ENCODE data around the gene ETF1. TPM values are rescaled to one million over a fixed set of nuclear protein-coding genes. Genes with fewer than 3 reads are reported as not detected.

ETF1 gene
- total RNA-seq, 2 experiments from 2014 or later, result 66.7 to 123 TPM

GRCh38 chr5:138502121-138502520, 40.9 kb downstream of the ETF1 start:
- Histone ChIP-seq H3K36me3 (ENCODE audit: insufficient read depth, low read length) (peaks cover 24% of the 10 kb centered on the region), H3K9me3 (ENCODE audit: low read length) (no peaks in the 10 kb centered on the region), H3K4me2 (ENCODE audit: low read length) (no peak overlapping the region), H4K20me1 (ENCODE audit: insufficient read depth, low read length) (no peaks in the 10 kb centered on the region), H2AFZ (ENCODE audit: low read length) (no peak overlapping the region), H3K79me2 (ENCODE audit: insufficient read depth, low read depth, low read length) (no peaks in the 10 kb centered on the region), H3K27ac (ENCODE audit: low read depth, low read length, poor library complexity, severe bottlenecking) (no peak overlapping the region), H3K4me1 (ENCODE audit: insufficient read depth, low read length, poor library complexity, severe bottlenecking) (no peaks in the 10 kb centered on the region), H3K4me3 (ENCODE audit: low read depth, low read length, poor library complexity, severe bottlenecking) (no peak overlapping the region), H3K9me2 (ENCODE audit: insufficient read depth, low read length) (no peaks in the 10 kb centered on the region)
- intact Hi-C loops (cut with micrococcal nuclease; ENCODE audit: unreplicated experiment), result loop anchor here (2.0 kb wide), 1 partner anchor 321 kb away; no protein-coding TSS in a partner anchor
- no peak for TF ChIP-seq EZH2phosphoT487 (IDR thresholded peaks at IDR 0.05; ENCODE audit: borderline replicate concordance, low read depth, low read length)
- TF ChIP-seq CTCF (conservative IDR thresholded peaks at IDR 0.05; ENCODE audit: low read length), result no peak
- no peak for DNase-seq (ENCODE audit: low spot score)
- BruUV-seq (replicated peaks), result no TSS peak
- CTCF ChIA-PET (ENCODE audit: unreplicated experiment), result interaction anchor here (0.6 to 1.9 kb wide), 2 partner anchors 52 to 902 kb away, joined by 3 to 5 read pairs; partner anchors contain the start of gene SPATA24
- POLR2A ChIA-PET, result interaction anchor here (0.9 kb wide), 1 partner anchor 42 kb away, joined by 4 read pairs; no protein-coding TSS in a partner anchor

- Histone ChIP-seq H3K36me3 (ENCODE audit: insufficient read depth, low read length) (no peaks in the 10 kb centered on the region), H3K4me3 (ENCODE audit: low read depth, low read length, poor library complexity, severe bottlenecking) (no peak overlapping the region), H3K4me1 (ENCODE audit: insufficient read depth, low read length, poor library complexity, severe bottlenecking) (peaks cover 6% of the 10 kb centered on the region), H3K9me2 (ENCODE audit: insufficient read depth, low read length) (no peaks in the 10 kb centered on the region), H3K4me2 (ENCODE audit: low read length) (no peak overlapping the region), H3K27ac (ENCODE audit: low read depth, low read length, poor library complexity, severe bottlenecking) (no peak overlapping the region), H4K20me1 (ENCODE audit: insufficient read depth, low read length) (no peaks in the 10 kb centered on the region), H3K9me3 (ENCODE audit: low read length) (no peaks in the 10 kb centered on the region), H3K79me2 (ENCODE audit: insufficient read depth, low read depth, low read length) (no peaks in the 10 kb centered on the region), H2AFZ (ENCODE audit: low read length) (no peak overlapping the region)
- BruUV-seq (replicated peaks), result no TSS peak
- ChIA-PET CTCF (ENCODE audit: unreplicated experiment) (no interaction called here), POLR2A (no interaction called here)
- no peak for TF ChIP-seq CTCF (conservative IDR thresholded peaks at IDR 0.05; ENCODE audit: low read length)
- no peak for TF ChIP-seq EZH2phosphoT487 (IDR thresholded peaks at IDR 0.05; ENCODE audit: borderline replicate concordance, low read depth, low read length)
- no peak for DNase-seq (ENCODE audit: low spot score)
- intact Hi-C loops (cut with micrococcal nuclease; ENCODE audit: unreplicated experiment), result no loop called here
These were observed 44.7 kb downstream of the ETF1 start for GRCh38 chr5:138498376-138498775.

- no TSS peak for BruUV-seq (replicated peaks)
- Histone ChIP-seq H3K9me3 (ENCODE audit: low read length) (no peaks in the 10 kb centered on the region), H3K4me3 (ENCODE audit: low read depth, low read length, poor library complexity, severe bottlenecking) (no peak overlapping the region), H3K4me2 (ENCODE audit: low read length) (no peak overlapping the region), H3K9me2 (ENCODE audit: insufficient read depth, low read length) (no peaks in the 10 kb centered on the region), H2AFZ (ENCODE audit: low read length) (no peak overlapping the region), H3K79me2 (ENCODE audit: insufficient read depth, low read depth, low read length) (no peaks in the 10 kb centered on the region), H3K36me3 (ENCODE audit: insufficient read depth, low read length) (no peaks in the 10 kb centered on the region), H3K27ac (ENCODE audit: low read depth, low read length, poor library complexity, severe bottlenecking) (no peak overlapping the region), H3K4me1 (ENCODE audit: insufficient read depth, low read length, poor library complexity, severe bottlenecking) (peaks cover 26% of the 10 kb centered on the region), H4K20me1 (ENCODE audit: insufficient read depth, low read length) (no peaks in the 10 kb centered on the region)
- ChIA-PET CTCF (ENCODE audit: unreplicated experiment) (no interaction called here), POLR2A (interaction anchor here (1.1 kb wide), 1 partner anchor 20 kb away, joined by 3 read pairs; no protein-coding TSS in a partner anchor)
- intact Hi-C loops (cut with micrococcal nuclease; ENCODE audit: unreplicated experiment), result no loop called here
- TF ChIP-seq CTCF (conservative IDR thresholded peaks at IDR 0.05; ENCODE audit: low read length), result no peak
- no peak for TF ChIP-seq EZH2phosphoT487 (IDR thresholded peaks at IDR 0.05; ENCODE audit: borderline replicate concordance, low read depth, low read length)
- DNase-seq (ENCODE audit: low spot score), result no peak
These were observed 47.7 kb downstream of the ETF1 start for GRCh38 chr5:138495351-138495750.
